ENCODE measurements around the gene WDR7. TPM values are rescaled to one million over a fixed set of nuclear protein-coding genes. Genes with fewer than 3 reads are reported as not detected.

The WDR7 gene
- total RNA-seq, 1 donor = 30.7 TPM

DNA sequence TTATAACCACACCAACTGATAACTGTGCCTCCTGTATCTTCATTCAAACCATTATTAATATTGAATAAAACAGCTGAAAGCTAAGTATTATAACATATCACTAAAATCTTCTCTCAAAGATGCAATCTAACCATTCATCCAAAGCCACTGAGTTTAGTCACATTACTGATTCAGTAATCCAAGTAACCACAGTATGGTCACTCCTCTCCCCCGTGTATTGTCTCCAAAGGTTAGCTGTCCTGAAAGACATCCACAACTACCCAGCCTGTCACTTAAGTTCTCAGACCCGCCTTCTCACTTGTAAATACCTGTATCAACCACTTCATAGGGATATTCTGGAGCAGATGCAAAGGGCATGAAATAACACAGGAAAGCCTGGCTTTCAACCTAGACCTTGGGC, 282.3 kb downstream of the WDR7 start:
- TF ChIP-seq, protein P1, sequence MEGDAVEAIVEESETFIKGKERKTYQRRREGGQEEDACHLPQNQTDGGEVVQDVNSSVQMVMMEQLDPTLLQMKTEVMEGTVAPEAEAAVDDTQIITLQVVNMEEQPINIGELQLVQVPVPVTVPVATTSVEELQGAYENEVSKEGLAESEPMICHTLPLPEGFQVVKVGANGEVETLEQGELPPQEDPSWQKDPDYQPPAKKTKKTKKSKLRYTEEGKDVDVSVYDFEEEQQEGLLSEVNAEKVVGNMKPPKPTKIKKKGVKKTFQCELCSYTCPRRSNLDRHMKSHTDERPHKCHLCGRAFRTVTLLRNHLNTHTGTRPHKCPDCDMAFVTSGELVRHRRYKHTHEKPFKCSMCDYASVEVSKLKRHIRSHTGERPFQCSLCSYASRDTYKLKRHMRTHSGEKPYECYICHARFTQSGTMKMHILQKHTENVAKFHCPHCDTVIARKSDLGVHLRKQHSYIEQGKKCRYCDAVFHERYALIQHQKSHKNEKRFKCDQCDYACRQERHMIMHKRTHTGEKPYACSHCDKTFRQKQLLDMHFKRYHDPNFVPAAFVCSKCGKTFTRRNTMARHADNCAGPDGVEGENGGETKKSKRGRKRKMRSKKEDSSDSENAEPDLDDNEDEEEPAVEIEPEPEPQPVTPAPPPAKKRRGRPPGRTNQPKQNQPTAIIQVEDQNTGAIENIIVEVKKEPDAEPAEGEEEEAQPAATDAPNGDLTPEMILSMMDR (IDR thresholded peaks at IDR 0.05; ENCODE audit: insufficient read depth, low read depth, low read length) = no peak
- no peak overlapping the region for H3K4me3 ChIP-seq (ENCODE audit: low read depth, low read length)
- DNase-seq (ENCODE audit: low read depth) = no peak

DNA sequence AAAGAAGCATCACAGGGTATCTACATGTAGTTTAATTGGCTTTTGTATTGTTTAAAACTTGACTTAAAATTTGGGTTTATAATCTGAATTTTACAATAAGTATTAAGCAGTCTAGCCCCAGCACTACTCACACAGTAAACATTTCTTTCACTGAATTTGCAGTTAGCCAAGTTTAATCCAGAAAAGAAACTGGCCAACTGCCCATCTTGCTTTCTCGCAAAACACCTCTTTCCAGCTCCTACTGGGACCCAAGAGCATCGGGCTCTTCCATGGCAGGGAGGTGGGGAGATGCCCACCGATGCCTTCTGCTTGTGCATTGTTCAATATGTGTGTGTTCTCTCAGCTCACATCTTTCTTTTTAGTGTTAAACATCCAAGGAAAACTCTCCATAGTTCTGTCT, 283.0 kb downstream of the WDR7 start:
- no peak overlapping the region for H3K4me3 ChIP-seq (ENCODE audit: low read depth, low read length)
- TF ChIP-seq, protein P1 (IDR thresholded peaks at IDR 0.05; ENCODE audit: insufficient read depth, low read depth, low read length) = no peak
- no peak for DNase-seq (ENCODE audit: low read depth)

DNA sequence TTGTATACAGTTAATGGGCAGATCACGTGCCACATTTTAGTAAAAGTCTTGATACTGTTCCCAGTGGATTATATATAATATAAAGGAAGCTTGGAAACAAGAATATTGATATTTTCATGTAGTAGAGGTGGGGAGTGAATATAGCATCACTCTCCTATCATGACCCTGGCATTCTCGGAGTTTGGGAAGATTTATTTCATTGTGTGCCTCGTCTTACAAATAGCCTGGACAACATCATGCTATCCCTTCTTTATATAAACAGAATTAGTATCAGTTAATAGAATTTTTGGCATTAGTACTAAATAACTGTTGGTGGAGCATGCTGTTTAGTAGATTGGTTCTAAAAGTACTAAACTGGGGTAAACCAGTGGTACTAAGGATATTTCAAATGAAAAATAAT, 283.7 kb downstream of the WDR7 start:
- no peak overlapping the region for H3K4me3 ChIP-seq (ENCODE audit: low read depth, low read length)
- no peak for DNase-seq (ENCODE audit: low read depth)
- TF ChIP-seq, protein P1 (IDR thresholded peaks at IDR 0.05; ENCODE audit: insufficient read depth, low read depth, low read length) = no peak

DNA sequence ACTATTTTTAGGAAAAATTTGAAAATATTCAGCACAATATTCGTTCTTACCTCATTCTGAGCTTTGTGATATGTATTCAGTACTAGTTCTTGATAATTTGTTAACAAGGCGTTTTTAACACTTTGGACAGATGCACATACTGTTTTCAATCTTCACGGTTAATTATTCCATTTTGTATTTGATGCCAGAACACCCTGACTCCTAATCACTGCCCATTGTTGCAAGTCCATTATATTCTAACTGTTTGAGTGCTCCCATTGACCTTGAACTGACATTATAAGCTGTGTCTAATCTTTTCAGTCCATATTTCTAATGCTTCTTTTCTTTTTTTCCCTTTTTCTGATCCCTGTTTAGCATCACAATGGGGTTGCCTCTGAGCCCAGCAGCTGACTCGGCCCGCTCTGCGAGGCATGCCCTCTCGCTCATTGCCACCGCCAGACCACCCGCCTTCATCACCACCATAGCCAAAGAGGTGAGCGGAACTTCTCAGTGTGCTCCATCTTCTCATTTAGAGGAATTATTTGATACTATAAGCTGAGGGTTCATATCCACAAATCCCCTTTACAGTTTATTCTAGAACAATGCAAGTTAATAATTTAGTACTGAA, 284.4 kb downstream of the WDR7 start:
- H3K4me3 ChIP-seq (ENCODE audit: low read depth, low read length) = no peak overlapping the region
- no peak for DNase-seq (ENCODE audit: low read depth)
- TF ChIP-seq, protein P1 (IDR thresholded peaks at IDR 0.05; ENCODE audit: insufficient read depth, low read depth, low read length) = no peak

DNA sequence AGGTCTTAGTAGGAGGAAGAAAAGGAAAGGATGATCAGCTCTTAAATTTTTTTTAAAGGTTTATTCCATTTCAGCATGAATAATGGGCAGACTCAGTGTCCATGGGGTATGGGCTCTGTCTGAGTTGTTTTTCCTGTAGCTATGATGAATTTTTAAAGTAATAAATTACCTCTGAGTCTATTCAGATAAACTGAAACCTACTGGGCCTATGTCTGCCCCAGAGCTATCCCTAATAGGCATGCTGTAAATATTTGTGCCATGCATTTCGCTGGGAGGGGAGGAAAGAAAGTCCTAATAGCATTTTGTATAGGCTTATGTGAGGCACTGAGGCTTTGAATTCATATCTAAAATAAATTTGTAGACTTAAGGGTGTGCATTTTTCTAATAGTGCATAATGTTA, 285.3 kb downstream of the WDR7 start:
- TF ChIP-seq, protein P1 (IDR thresholded peaks at IDR 0.05; ENCODE audit: insufficient read depth, low read depth, low read length) = no peak
- DNase-seq (ENCODE audit: low read depth) = no peak
- no peak overlapping the region for H3K4me3 ChIP-seq (ENCODE audit: low read depth, low read length)

DNA sequence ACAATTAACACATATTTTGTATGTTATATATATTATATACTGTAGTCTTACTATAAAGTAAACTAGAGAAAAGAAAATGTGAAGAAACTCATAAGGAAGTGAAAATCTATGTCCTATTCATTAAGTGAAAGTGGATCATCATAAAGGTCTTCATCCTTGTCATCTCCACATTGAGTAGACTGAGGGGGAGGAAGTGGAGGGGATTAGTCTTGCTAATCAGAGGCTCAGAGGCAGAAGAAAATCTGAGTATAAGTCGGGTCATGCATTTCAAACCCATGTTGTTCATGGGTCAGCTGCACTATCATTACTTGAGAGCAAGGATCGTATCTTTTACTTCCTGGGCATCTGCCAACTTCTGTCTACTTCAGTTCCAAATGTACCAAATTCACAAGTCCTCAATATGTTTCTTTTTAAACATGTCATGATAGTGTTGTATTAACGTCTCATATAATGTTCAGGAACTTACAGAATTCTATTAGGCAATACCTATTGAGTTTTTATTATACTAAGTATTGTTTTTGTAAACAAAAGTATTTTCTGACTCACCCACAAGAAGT, 286.8 kb downstream of the WDR7 start:
- no peak overlapping the region for H3K4me3 ChIP-seq (ENCODE audit: low read depth, low read length)
- TF ChIP-seq, protein P1 (IDR thresholded peaks at IDR 0.05; ENCODE audit: insufficient read depth, low read depth, low read length) = no peak
- DNase-seq (ENCODE audit: low read depth) = peak; percentile 19

All from fibroblast of villous mesenchyme (primary cell).